Smooth muscle cell (in vitro differentiated cells): ENCODE measurements around the gene NACC2. TPM values are rescaled to one million over a fixed set of nuclear protein-coding genes. Genes with fewer than 3 reads are reported as not detected.

Experiments used
- DNase-seq: peaks from one replicate; lab custom pipeline; 2025; ENCODE audit not compliant: unreplicated experiment; lab: John Stamatoyannopoulos, UW
- H2AFZ ChIP-seq: fragments of 200-600 bp; sonication (generic); 2 replicates; pipeline ENCODE4 v1.6.0; 2016; ENCODE audit warnings: antibody characterized with exemption, low read depth, mild to moderate bottlenecking
- H3F3A ChIP-seq: fragments of 200-600 bp; sonication (generic); 2 replicates; pipeline ENCODE4 v1.6.0; 2017; ENCODE audit warnings: antibody characterized with exemption, low read depth
- H3K27ac ChIP-seq: fragments of 200-600 bp; sonication (generic); 2 replicates; pipeline ENCODE4 v1.5.1; 2016; ENCODE audit warnings: low read depth, mild to moderate bottlenecking
- H3K27me3 ChIP-seq: fragments of 200-600 bp; sonication (generic); 2 replicates; pipeline ENCODE4 v1.6.1; 2016; ENCODE audit warnings: low read depth, mild to moderate bottlenecking
- H3K36me3 ChIP-seq: fragments of 200-600 bp; sonication (generic); 2 replicates; pipeline ENCODE4 v1.5.1; 2016; ENCODE audit warnings: low read depth
- H3K4me1 ChIP-seq: fragments of 200-600 bp; sonication (generic); 2 replicates; pipeline ENCODE4 v1.5.1; 2016; ENCODE audit warnings: low read depth
- H3K4me2 ChIP-seq: fragments of 200-600 bp; sonication (generic); 2 replicates; pipeline ENCODE4 v1.6.0; 2016; ENCODE audit warnings: mild to moderate bottlenecking
- H3K4me3 ChIP-seq: fragments of 200-600 bp; sonication (generic); 2 replicates; pipeline ENCODE4 v1.5.1; 2016; ENCODE audit warnings: mild to moderate bottlenecking
- H3K79me2 ChIP-seq: fragments of 200-600 bp; sonication (generic); 2 replicates; pipeline ENCODE4 v1.6.0; 2016; ENCODE audit warnings: low read depth, mild to moderate bottlenecking
- H3K9ac ChIP-seq: fragments of 200-600 bp; sonication (generic); 2 replicates; pipeline ENCODE4 v1.6.0; 2016; ENCODE audit warnings: low read depth
- H3K9me3 ChIP-seq: fragments of 200-600 bp; sonication (generic); replicated peaks from 2 replicates; pipeline ENCODE4 v1.5.1; 2016; ENCODE audit warnings: low read depth
- H4K20me1 ChIP-seq: fragments of 200-600 bp; sonication (generic); 2 replicates; pipeline ENCODE4 v1.6.0; 2016; ENCODE audit warnings: low read depth
- CTCF ChIP-seq: fragments of 200-600 bp; sonication (generic); IDR thresholded peaks from 2 replicates; pipeline ENCODE4 v1.5.1; 2017; ENCODE audit warnings: borderline replicate concordance, mild to moderate bottlenecking, antibody characterized with exemption; ENCODE audit not compliant: insufficient read depth, poor library complexity, severe bottlenecking
- whole genome bisulfite sequencing: methylation state at CpG from one replicate; pipeline ENCODE4 v1.1.7; 2016; ENCODE audit warnings: low lambda C conversion rate; 5-methylcytosine and 5-hydroxymethylcytosine counted together
- polyA plus RNA-seq: library from polyadenylated mRNA; unstranded; fragments of >200 nt; fragmentation: Nextera tagmentation; extraction: Ambion mirVana; gene quantifications from 2 replicates; pipeline ENCODE4 v1.2.1, GENCODE V29; 2016
- total RNA-seq: library from RNA; depleted of rRNA; stranded (reverse); fragments of >200 nt; gene quantifications from 2 replicates; pipeline ENCODE4 v1.2.3, GENCODE V29; 2014

The NACC2 gene
- total and polyA plus RNA-seq, 2 experiments from 2014 or later = 6.7 to 8.8 TPM

- H3K4me1 ChIP-seq = peaks cover 27% of the 10 kb centered on the region
- no peaks in the 10 kb centered on the region for H3K36me3 ChIP-seq
- H3K79me2 ChIP-seq = no peaks in the 10 kb centered on the region
- no peak overlapping the region for H3K4me2 ChIP-seq
- TF ChIP-seq CTCF = no peak
- no peak overlapping the region for H2AFZ ChIP-seq
- 96% methylated on average over 21 of the region's 21 CpGs for WGBS
- DNase-seq = no peak
- H3K9me3 ChIP-seq = no peaks in the 10 kb centered on the region
- peaks cover 6% of the 10 kb centered on the region for H3F3A ChIP-seq
- H4K20me1 ChIP-seq = no peaks in the 10 kb centered on the region
- H3K9ac ChIP-seq = no peak overlapping the region
- no peak overlapping the region for H3K27ac ChIP-seq
- H3K4me3 ChIP-seq = no peak overlapping the region
- H3K27me3 ChIP-seq = no peaks in the 10 kb centered on the region
Measured at GRCh38 chr9:135995816-135996215, 99.3 kb downstream of the NACC2 start.

GRCh38 chr9:135994501-135995192, 100.4 kb downstream of the NACC2 start:
- Histone ChIP-seq H3K4me2 (no peak overlapping the region), H3F3A (peaks cover 6% of the 10 kb centered on the region), H3K4me3 (no peak overlapping the region), H3K4me1 (peaks cover 35% of the 10 kb centered on the region), H3K79me2 (no peaks in the 10 kb centered on the region), H3K9me3 (no peaks in the 10 kb centered on the region), H3K36me3 (no peaks in the 10 kb centered on the region), H3K27me3 (no peaks in the 10 kb centered on the region), H2AFZ (no peak overlapping the region), H3K27ac (no peak overlapping the region), H4K20me1 (no peaks in the 10 kb centered on the region), H3K9ac (no peak overlapping the region)
- no peak for TF ChIP-seq CTCF
- WGBS = 87% methylated on average over 17 of the region's 20 CpGs
- DNase-seq = no peak

- H3K9me3 ChIP-seq = no peaks in the 10 kb centered on the region
- H3K4me1 ChIP-seq = peaks cover 37% of the 10 kb centered on the region
- H3K27ac ChIP-seq = peak overlapping the region; percentile 42
- no peaks in the 10 kb centered on the region for H3K27me3 ChIP-seq
- no peaks in the 10 kb centered on the region for H4K20me1 ChIP-seq
- 81% methylated on average over 27 of the region's 27 CpGs for WGBS
- H3F3A ChIP-seq = peaks cover 6% of the 10 kb centered on the region
- DNase-seq = no peak
- peak overlapping the region; percentile 55 for H3K4me2 ChIP-seq
- no peak overlapping the region for H3K4me3 ChIP-seq
- no peaks in the 10 kb centered on the region for H3K36me3 ChIP-seq
- H2AFZ ChIP-seq = no peak overlapping the region
- no peak overlapping the region for H3K9ac ChIP-seq
- no peak for TF ChIP-seq CTCF
- no peaks in the 10 kb centered on the region for H3K79me2 ChIP-seq
Measured at GRCh38 chr9:135993765-135994500, 101.2 kb downstream of the NACC2 start.
